LNCAP (cell line): ENCODE data around the gene SPRY1.

Source experiments
- CTCF ChIP-seq: fragments of 450-650 bp; IDR thresholded peaks from 2 replicates; pipeline ENCODE4 v1.5.1; 2017; ENCODE audit warnings: mild to moderate bottlenecking

SPRY1 gene

GRCh38 chr4:123352240-123352945 lies 44.2 kb upstream of the SPRY1 start:
- no peak for TF ChIP-seq CTCF

- no peak for TF ChIP-seq CTCF
These were observed 43.6 kb upstream of the SPRY1 start for GRCh38 chr4:123352966-123353365.

GRCh38 chr4:123353656-123354055 lies 42.9 kb upstream of the SPRY1 start:
- TF ChIP-seq CTCF, result no peak

GRCh38 chr4:123354701-123355100 lies 41.9 kb upstream of the SPRY1 start:
- TF ChIP-seq CTCF, result no peak

- TF ChIP-seq CTCF, result no peak
These were observed 39.7 kb upstream of the SPRY1 start for GRCh38 chr4:123356921-123357320.

GRCh38 chr4:123359449-123360315 lies 36.9 kb upstream of the SPRY1 start:
- TF ChIP-seq CTCF, result no peak

- TF ChIP-seq CTCF, result no peak
These were observed 35.3 kb upstream of the SPRY1 start for GRCh38 chr4:123361195-123361861.
